DMS114 treated with DMSO at 0.1 percent for 48 hours (cell line): ENCODE results near the gene YTHDC2.

Experiments
- DNase-seq: peaks from one replicate; lab custom pipeline; 2025; ENCODE audit not compliant: unreplicated experiment; lab: John Stamatoyannopoulos, UW

YTHDC2 gene

DNA sequence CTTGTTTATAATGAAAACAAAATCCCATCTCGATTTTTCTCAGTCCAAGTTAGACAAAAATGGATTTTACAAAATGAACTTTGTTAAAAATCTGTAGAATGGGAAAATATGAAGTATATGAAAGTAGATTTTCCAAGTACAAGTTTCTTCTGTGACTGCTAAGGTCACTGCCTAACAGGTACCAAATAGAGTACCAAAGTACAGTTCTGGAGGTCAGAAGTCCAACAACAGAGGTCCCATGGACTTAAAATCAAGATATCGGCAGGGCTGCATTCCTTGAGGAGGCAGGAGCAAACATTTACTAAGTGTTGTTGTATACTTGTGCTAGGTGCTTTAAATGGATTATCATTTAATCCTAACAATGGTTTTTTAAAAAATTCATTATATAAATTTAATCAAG lies 5.9 kb downstream of the YTHDC2 start:
- DNase-seq: no peak

DNA sequence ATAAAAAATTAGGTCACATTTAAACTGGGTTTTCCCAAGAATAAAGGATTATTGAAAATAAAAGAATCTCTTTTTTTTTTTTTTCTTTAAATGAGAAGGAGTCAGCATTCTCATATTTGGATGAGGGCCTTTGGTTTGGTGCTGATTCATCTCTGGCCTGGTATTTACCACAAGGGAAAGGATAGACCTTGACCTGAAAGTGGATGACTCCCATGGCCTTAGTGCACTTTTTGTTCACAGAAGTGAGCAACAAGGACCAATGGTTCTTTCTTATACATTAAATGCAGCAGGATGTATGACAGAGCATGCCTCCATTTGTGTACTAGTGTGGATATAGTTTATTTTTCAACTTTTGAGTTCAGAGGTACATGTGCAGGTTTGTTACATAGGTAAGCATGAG lies 6.9 kb downstream of the YTHDC2 start:
- DNase-seq: no peak

DNA sequence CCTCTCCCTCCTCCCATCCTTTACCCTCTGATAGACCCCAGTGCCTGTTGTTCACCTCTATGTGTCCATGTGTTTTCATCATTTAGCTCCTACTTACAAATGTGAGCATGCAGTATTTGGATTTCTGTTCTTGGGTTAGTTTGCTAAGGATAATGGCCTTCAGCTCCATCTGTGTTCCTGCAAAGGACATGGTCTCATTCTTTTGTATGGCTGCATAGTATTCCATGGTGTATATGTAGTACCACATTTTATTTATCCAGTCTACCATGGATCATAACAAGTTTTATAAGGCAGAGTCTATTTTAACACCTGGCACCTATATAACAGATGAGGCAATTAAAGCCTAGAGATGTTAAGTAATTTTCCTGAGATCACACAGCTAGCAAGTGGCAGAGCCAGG lies 7.4 kb downstream of the YTHDC2 start:
- DNase-seq: no peak

DNA sequence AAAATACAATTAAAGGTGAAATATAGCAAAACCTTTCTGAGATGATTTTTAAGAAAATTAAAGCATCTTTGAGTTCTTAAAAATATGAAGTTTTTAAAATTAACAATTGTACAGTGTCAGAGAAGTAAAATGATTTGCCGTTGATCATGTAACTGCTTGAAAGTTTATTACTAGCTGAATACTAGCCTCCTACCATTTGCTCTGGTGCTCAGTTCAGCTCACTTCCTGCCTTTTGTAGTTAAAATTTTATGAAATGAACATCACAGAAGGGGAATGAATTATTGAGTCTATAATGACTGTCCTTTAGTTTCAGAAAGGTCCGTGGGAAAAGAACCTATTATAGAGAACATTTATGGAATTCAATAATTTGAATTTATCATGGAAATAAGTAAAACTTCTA lies 9.7 kb downstream of the YTHDC2 start:
- DNase-seq: no peak

DNA sequence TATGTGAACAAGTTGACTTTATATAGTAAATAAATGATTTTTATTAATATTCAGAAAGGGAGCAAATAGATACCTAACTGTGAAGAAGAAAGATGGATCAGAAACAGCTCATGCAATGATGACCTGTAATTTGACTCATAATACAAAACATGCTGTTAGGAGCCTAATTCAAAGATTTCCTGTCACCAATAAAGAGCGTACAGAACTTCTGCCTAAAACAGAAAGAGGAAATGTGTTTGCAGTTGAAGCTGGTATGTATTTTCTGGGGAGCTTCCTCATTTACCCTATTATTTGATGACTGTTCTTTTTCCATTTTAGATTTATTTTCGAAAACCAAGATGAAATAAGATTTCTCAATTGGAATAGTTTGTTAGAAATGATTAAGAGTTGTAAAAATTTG lies 11.4 kb downstream of the YTHDC2 start:
- no peak for DNase-seq

DNA sequence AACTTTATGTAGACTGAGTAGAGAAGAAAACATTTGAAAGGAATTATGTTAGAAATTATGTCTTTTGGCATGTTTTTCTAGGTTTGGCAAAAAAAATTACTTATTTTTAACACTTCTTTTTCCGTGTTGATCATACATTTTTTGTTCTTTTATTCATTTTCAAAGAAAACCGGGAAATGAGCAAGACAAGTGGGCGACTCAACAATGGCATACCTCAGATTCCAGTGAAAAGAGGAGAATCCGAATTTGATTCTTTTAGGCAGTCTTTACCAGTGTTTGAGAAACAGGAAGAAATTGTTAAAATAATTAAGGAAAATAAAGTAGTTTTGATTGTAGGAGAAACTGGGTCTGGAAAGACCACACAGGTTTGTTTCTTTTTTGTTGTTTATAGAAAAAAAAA lies 12.9 kb downstream of the YTHDC2 start:
- DNase-seq: no peak

DNA sequence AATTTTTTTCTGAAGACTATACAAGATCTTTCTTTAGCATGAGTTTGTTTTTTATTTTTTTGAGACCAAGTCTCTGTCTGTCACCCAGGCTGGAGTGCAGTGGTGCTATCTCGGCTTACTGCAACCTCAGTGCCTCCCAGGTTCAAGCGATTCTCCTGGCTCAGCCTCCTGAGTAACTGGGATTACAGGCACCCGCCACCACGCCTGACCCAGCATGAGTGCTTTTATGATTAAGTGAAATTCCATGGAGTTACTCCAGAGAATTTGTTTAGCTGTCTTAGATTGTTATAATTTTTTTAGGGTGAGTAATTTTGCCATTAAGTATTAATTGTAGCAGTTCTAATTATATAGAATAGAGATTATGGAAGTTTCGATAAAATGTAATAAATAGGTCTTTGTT lies 14.3 kb downstream of the YTHDC2 start:
- no peak for DNase-seq

DNA sequence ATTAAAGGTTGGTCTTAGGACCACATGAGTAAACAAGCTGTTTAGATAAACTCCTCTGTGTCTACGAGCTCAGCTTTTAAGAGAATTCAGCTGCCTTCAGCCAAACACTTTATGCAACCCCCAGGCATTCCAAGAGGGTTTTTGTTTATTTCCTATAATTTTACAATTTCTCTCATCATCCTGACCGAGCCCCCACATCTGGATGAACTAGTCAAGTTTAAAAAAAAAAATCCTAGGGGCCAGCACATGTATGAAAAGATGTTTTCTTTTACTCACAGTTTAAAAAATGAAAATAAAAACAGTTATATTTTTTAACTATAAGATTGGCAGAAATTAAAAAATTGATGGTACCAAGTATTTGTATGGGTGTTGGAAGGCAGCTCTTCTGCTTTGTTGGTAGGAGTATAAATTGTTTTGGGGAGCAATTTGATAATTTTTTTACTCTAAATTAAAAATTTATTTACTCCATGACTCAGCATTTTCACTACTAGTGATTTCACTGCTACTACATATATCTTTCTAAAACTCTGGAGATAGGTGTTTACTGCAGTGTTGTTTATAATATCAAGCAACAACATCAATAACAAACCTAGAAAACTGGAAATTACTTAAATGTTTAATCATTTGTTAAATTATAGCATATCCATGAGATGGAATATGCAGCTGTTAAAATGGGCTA lies 18.1 kb downstream of the YTHDC2 start:
- no peak for DNase-seq

DNA sequence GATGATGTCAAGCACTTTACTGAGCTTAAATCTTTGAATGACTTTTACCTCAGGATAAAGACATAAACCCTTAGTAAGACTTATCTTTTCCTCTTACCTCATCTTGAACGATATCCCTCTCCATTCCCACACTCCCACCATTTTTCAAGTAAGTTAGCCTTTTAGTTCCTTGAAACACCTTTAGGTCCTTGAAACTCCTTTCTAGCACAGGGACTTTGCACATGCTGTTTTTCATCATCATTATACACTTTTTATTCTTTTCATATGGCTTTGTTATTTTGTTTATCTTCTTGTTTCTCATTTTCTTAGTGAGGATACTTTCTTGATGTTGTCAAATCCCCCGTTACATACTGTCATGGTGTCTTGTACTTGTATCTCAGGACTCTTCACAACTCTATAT lies 24.8 kb downstream of the YTHDC2 start:
- DNase-seq: no peak

DNA sequence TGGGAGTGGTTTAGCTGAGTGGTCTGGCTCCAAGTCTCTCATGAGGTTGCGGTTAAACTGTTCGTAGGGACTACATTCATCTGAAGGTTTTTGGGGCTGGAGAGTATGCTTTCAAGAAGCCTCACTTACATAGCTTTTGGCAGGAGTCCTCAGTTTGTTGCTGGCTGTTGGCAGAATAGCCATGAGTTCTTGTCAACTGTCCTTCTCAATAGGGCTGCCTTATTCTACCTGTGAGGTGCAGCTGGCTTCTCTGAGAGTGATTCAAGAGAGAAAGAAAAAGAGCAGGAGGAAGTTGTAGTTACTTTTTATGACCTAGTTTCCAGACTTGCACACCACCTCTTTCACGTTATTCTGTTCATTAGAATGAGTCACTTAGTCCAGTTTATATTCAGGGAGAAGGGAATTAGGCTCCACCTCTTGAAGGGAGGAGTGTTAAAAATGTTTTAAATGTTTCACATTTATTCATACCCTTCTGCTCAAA lies 33.2 kb downstream of the YTHDC2 start:
- DNase-seq: no peak

DNA sequence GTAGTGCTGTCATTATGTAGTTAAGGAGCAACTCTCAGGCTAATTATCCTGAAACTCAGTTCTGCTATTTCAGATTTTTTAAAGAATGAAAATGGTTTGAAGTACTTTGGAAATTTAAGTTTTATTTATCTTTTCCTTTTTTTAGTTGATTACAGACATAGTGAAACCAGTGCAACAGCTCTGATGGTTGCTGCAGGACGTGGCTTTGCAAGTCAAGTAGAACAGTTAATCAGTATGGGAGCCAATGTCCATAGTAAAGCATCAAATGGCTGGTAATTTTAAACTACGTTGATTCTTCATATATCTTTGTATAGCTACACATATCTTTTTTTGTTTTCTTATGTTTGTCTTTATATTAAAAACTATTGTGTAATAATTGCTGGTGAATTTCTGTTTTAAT lies 34.9 kb downstream of the YTHDC2 start:
- no peak for DNase-seq

DNA sequence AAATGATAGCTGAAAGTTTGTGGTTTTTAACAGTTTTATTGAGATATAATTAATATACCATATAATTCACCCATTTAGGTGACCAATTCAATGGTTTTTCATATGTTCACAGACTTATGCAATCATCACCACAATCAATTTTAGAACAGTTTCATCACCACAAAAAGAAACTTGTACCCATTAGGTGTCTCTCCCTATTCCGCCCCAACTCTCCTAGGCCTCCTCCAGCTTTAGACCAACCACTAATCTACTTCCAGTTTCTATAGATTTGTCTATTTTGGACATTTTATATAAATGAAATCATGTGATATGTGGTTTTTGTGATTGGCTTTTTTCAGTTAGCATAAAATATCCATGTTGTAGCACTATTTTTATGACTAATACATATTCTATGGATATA lies 38.6 kb downstream of the YTHDC2 start:
- no peak for DNase-seq

DNA sequence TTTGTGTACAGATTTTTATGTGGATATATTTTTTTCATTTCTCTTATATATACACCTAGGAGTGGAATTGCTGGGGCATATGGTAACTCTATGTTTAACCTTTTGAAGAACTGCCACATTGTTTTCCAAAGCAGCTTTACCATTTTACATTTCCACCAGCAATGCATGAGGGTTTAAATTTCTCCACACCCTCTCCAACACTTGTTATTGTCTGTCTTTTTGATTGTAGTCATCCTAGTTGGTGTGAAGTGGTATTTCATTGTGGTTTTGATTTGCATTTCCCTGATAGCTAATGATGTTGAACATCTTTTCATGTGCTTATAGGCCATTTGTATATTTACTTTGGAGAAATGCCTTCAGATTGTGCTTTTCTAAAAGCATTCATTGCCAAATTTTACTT lies 39.1 kb downstream of the YTHDC2 start:
- DNase-seq: no peak

DNA sequence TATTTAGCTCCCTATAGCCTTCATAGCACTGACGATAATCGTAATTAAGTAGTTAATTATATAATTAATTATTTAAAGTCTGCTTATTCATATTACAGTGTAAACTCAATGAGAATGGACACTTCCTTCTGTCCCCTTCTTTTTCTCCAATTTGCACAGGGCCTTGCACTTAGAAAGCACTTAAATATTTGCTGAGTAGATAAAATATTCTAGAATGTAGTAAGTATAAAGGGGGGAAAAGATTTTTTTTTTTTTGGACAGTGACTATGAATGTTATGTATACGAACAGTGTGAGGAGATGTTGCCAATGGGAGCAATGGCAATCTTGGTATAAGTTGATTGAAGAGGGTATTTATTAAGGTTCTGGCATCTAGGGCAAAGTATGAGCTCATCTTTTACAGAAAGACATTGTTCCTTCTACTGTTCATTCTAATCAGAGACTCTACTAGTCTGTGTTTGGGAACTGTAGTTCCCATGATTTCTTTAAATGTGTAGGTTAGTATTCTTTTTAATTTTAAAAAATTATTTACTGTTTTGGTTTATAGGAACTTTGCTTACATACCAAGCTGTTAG lies 49.4 kb downstream of the YTHDC2 start:
- DNase-seq: no peak

DNA sequence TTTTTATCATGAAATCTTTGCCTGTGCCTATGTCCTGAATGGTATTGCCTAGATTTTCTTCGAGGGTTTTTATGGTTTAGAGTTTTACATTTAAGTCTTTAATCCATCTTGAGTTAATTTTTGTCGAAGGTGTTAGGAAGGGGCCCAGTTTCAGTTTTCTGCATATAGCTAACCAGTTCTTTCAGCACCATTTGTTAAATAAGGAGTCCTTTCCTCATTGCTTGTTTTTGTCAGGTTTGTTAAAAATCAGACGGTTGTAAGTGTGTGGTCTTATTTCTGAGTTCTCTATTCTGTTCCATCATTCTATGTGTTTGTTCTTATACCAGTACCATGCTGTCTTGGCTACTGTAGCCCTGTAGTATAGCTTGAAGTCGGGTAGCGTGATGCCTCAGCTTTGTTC lies 55.9 kb downstream of the YTHDC2 start:
- no peak for DNase-seq

DNA sequence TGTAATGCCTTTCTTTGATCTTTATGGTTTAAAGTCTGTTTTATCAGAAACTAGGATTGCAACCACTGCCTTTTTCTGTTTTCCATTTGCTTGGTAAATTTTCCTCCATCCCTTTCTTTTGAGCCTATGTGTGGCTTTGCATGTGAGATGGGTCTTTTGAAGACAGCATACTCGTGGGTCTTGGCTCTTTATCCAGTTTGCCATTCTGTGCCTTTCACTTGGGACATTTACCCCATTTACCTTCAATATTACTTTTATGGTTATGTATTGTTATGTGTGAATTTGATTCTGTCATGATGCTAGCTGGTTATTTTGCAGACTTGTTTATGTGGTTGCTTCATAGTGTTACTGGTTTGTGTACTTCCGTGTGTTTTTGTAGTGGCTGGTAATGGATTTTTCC lies 59.2 kb downstream of the YTHDC2 start:
- no peak for DNase-seq

DNA sequence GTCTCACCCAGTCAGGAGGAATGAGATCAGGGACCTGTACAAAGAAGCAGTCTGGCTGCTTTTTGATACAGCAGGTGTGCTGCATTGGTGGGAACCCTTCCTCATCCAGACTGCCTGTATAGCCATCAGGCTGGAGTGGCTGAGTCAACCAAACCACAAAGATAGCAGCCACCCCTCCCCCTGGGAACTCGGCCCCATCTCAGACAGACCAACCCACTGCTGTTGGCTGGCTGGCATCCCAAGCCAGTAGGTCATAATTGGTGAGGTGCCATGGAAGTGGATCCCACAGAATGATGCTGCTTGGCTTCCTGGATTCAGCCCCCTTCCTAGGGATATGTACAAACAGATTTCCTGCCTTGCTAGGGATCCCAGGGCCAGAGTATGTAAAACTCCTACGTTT lies 60.9 kb downstream of the YTHDC2 start:
- no peak for DNase-seq

DNA sequence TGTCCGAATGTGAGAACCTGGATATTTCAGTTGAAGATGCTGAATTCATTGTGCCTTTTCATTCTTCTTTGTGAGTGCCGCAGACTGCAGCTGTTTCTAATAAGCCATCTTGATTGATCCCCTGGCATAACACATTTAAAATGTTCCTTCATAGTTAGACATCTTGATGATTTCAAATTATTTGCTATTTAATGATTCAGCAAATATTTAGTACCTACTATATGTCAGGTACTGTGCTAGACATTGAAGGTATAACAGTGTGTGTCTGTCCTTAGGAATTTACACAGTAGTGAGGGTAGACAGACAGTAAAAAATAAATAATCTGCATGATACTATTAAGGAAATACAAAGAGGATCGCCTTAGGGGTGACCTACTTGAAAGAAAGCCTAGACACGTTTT lies 61.6 kb downstream of the YTHDC2 start:
- no peak for DNase-seq

DNA sequence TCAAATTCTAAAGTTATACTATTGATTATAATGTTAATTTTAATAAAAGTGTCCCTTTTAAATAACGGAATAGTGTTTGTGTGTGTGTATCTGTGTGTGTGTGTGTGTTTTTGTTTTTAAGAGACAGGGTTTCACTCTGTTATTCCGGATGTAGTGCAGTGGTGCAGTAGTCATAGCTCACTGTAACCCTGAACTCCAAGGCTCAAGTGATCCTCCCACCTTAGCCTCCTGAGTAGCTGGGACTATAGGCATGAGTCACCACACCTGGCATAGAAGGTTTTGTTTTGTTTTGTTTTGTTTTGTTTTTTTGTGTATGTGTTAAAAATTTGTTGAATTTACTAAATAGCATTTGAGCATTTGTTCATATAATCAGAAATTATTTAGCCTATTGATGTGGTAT lies 64.6 kb downstream of the YTHDC2 start:
- DNase-seq: no peak

DNA sequence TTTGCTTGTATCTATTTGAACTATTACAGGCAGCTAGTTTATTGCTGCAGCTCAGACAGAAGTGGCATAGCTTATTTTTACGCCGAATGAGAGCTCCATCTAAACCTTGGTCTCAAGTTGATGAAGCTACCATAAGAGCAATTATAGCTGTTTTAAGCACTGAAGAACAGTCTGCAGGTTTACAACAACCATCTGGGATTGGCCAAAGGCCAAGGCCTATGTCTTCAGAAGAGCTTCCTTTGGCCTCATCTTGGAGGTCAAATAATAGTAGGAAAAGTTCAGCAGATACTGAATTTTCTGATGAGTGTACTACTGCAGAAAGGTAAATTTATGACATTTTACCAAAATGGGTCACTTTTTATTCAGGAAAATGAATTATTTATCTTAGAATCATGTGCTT lies 67.9 kb downstream of the YTHDC2 start:
- no peak for DNase-seq

DNA sequence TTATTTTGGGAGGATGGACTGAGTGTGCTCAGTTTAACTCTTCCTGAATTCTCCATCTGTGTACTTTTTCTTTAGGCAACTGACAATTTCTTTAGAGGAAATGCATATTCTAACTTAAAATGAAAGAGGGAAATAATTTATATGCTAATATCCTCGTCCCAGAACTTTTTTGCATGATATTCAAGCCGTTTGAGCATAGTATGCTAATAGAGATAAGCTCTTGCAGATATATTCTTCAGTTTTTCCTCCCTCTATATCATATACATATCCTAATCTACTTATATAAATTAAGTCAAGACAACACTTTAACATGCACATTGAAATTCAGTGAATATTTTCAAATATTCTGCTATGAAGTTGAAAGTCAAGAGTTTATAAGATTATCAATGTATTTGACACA lies 84.7 kb downstream of the YTHDC2 start:
- no peak for DNase-seq

DNA sequence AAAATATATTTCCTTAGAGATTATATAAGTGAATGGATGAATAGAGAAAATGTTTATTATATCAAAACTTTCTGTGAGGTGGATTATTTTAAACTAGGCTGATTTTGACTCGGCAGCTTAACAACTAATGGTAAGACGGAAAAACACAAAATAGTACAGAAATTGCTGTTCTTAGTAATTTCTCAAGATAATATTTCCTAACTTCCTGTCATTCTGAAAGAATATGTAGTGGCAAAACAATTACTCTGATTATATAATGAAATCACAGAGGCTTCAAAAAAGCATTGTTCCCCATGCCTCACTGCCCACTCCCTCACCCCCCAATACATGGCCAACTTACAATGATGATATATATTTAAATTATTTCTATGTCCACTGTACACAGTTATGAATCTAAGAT lies 85.4 kb downstream of the YTHDC2 start:
- no peak for DNase-seq

DNA sequence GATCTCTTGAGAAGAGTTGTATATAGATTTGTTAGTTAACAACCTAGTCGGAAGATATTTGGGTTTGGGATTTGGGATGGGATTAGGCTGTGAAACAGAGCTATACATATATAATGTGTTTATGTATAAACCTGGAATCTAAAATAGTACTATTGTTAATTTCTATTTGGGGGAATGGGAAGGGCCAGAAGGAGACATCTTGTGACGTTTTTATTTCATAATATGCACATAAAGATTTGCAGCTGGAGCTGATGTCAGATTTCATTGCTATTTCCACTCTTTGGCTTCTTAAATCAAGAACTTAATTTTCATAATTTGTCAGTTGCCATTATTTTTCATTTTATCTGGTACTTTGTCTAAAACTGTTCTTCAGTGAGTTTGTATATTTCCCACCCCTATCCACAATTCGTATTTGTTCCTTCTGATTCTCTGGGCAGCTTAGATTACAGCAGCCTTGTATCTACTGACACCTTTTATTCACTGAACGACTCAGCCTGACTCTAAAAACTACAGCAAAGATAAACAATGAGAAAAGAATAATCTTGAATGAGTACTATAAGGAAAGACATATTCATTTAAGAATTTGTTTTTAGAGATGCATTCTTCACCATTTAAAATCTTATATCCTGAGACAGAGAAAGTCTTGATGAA lies 86.9 kb downstream of the YTHDC2 start:
- DNase-seq: no peak
